Endothelial cell (in vitro differentiated cells): Measurements from ENCODE around the gene KIF13A. TPM values are rescaled to one million over a fixed set of nuclear protein-coding genes. Genes with fewer than 3 reads are reported as not detected.
A peak's percentile ranks its signal among the peaks of the same experiment; 100 is the strongest.

Experiments
- DNase-seq: peaks from one replicate; pipeline ENCODE4 v3.0.0; 2021; ENCODE audit warnings: low spot score
- H3K27ac Mint-ChIP-seq: one replicate; pipeline ENCODE4 v1.8.0; 2021; ENCODE audit warnings: mixed read lengths, inconsistent platforms; ENCODE audit not compliant: unreplicated experiment
- H3K27me3 Mint-ChIP-seq: one replicate; pipeline ENCODE4 v1.8.0; 2021; ENCODE audit warnings: mild to moderate bottlenecking, moderate library complexity, mixed read lengths, inconsistent platforms; ENCODE audit not compliant: unreplicated experiment
- H3K36me3 Mint-ChIP-seq: one replicate; pipeline ENCODE4 v1.8.0; 2021; ENCODE audit warnings: mild to moderate bottlenecking, low read depth, mixed read lengths, inconsistent platforms; ENCODE audit not compliant: unreplicated experiment
- H3K4me1 Mint-ChIP-seq: one replicate; pipeline ENCODE4 v1.8.0; 2021; ENCODE audit warnings: mild to moderate bottlenecking, mixed read lengths, inconsistent platforms; ENCODE audit not compliant: unreplicated experiment
- H3K4me3 Mint-ChIP-seq: one replicate; pipeline ENCODE4 v1.8.0; 2021; ENCODE audit warnings: mild to moderate bottlenecking, mixed read lengths, inconsistent platforms; ENCODE audit not compliant: unreplicated experiment
- H3K9me3 Mint-ChIP-seq: one replicate; pipeline ENCODE4 v1.8.0; 2021; ENCODE audit warnings: mixed read lengths, inconsistent platforms; ENCODE audit not compliant: unreplicated experiment
- CTCF ChIP-seq: fragments of 200-600 bp; sonication (generic); IDR thresholded peaks from one replicate; pipeline ENCODE4 v1.5.0; 2021; ENCODE audit warnings: antibody characterized with exemption; ENCODE audit not compliant: unreplicated experiment
- total RNA-seq: library from RNA; stranded (reverse); fragmentation: NEBNext Ultra II Directional; extraction: Animal tissue kit (Norgen Biotek cat#: 25700); gene quantifications from one replicate; pipeline ENCODE4 v1.2.1, GENCODE V29; 2021; ENCODE audit not compliant: unreplicated experiment

Gene KIF13A
- total RNA-seq, 1 donor from 2014 or later = 139 TPM

DNA sequence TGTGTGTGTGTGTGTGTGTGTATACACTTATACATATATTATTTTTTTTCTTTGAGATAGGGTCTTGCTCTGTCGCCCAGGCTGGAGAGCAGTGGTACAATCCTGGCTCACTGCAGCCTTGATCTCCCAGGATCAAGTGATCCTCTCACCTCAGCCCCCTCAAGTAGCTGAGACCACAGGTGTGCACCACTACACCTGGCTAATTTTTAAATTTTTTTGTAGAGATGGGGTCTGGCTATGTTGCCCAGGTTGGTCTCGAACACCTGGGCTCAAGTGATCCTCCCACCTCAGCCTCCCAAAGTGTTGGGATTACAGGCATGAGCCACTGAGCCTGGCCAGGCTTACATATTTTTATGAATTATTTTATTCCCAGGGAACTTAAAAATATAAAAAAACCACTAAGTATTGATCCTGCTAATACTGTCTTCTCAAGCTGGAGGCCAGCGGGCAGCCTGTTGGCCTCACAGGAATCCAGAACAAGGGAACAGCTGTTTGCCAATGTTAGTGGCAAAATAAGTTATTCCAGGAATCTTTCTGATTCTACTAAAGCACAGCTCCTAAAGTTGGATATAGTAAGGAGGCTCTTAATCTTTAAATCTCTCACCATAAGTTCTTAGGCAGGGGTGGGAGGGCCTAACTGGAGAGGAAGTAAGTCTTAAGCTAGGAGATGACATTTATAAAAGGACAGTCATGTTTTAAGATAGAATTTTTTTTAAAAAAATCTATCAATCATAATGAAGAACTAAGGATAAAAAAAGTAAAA, 145.2 kb downstream of the KIF13A start:
- no peak overlapping the region for H3K27ac Mint-ChIP-seq
- peaks cover 30% of the 10 kb centered on the region for H3K4me1 Mint-ChIP-seq
- peaks cover 9% of the 10 kb centered on the region for H3K27me3 Mint-ChIP-seq
- peaks cover 54% of the 10 kb centered on the region for H3K36me3 Mint-ChIP-seq
- no peak overlapping the region for H3K4me3 Mint-ChIP-seq
- no peak for TF ChIP-seq CTCF
- H3K9me3 Mint-ChIP-seq = no peaks in the 10 kb centered on the region
- DNase-seq = no peak

- no peak for TF ChIP-seq CTCF
- Mint-ChIP-seq H3K4me1 (peaks cover 19% of the 10 kb centered on the region), H3K27me3 (peaks cover 3% of the 10 kb centered on the region), H3K27ac (no peak overlapping the region), H3K36me3 (peaks cover 55% of the 10 kb centered on the region), H3K4me3 (no peak overlapping the region), H3K9me3 (no peaks in the 10 kb centered on the region)
- DNase-seq = no peak
Measured at GRCh38 chr6:17839513-17840223, 147.8 kb downstream of the KIF13A start.

DNA sequence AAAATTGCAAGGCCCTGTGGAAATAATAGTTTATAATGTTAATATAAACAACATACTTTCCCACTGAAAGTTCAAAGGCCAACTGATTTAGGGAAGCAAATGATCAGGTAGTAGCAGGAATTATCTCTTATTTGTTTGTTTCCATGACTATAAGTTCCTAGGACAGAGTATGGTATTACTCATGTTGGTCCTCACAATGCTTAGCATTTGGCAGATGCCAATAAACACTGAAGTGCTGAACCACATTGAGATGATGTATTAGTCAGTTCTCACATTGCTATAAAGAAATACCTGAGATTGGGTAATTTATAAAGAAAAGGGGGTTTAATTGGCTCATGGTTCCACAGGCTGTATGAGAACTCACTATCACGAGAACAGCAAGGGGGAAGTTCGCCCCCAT, 151.1 kb downstream of the KIF13A start:
- Mint-ChIP-seq H3K36me3 (peaks cover 71% of the 10 kb centered on the region), H3K4me1 (peaks cover 27% of the 10 kb centered on the region), H3K4me3 (no peak overlapping the region), H3K9me3 (no peaks in the 10 kb centered on the region), H3K27ac (peak overlapping the region; percentile 58), H3K27me3 (peaks cover 5% of the 10 kb centered on the region)
- no peak for TF ChIP-seq CTCF
- DNase-seq = no peak

DNA sequence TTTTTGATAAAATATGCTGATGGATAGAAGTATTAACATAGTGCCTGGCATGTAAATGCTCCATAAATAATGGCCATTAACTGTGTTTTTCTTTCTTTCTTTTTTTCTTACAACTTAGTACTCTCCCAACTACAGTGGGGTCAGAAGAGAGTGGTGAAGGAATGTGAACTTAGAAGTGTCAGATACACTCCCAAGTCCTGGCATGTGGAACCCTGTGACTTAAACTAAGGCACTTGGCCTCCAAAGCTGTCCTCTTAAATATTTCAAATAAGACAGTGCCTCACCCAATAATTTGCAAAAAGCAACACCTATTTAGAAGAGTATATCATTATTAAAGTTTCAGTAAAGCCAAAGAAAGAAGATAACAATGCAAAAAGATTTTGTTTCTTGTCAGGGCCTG, 151.7 kb downstream of the KIF13A start:
- peaks cover 74% of the 10 kb centered on the region for H3K36me3 Mint-ChIP-seq
- no peak for DNase-seq
- no peaks in the 10 kb centered on the region for H3K9me3 Mint-ChIP-seq
- no peak for TF ChIP-seq CTCF
- H3K4me1 Mint-ChIP-seq = peaks cover 32% of the 10 kb centered on the region
- no peak overlapping the region for H3K4me3 Mint-ChIP-seq
- peaks cover 4% of the 10 kb centered on the region for H3K27me3 Mint-ChIP-seq
- H3K27ac Mint-ChIP-seq = peak overlapping the region; percentile 81

DNA sequence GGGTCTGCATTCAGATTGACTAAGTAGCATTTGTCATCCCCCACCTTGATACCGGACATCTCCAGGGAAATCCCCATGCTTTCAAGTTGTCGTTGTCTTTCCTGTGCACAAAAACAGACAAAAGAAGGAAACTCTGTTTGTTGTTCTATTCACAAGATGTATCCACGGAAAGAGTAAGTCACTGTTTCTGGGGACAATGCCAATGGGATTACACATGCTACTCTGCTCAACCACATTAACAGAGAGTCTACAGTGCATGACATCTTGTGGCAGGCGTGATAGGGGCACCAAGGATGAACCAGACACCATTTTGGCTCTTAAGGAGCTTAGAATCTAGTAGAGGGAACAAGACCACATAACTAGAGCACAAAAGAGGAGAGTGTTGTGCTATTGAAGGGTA, 156.3 kb downstream of the KIF13A start:
- TF ChIP-seq CTCF = no peak
- H3K27ac Mint-ChIP-seq = peak overlapping the region; percentile 100
- peaks cover 51% of the 10 kb centered on the region for H3K4me1 Mint-ChIP-seq
- peak; percentile 30 for DNase-seq
- peaks cover 78% of the 10 kb centered on the region for H3K36me3 Mint-ChIP-seq
- no peaks in the 10 kb centered on the region for H3K9me3 Mint-ChIP-seq
- peaks cover 4% of the 10 kb centered on the region for H3K27me3 Mint-ChIP-seq
- peak overlapping the region; percentile 80 for H3K4me3 Mint-ChIP-seq
